Ishikawa (cell line): ENCODE measurements around the gene CNTNAP2.

Source experiments
- CEBPB ChIP-seq: IDR thresholded peaks from 2 replicates; pipeline ENCODE4 v1.6.1; 2012
- CREB1 ChIP-seq: IDR thresholded peaks from 2 replicates; pipeline ENCODE4 v1.6.1; 2012; ENCODE audit warnings: low read depth
- EGR1 ChIP-seq: IDR thresholded peaks from 2 replicates; pipeline ENCODE4 v1.6.1; 2012
- EP300 ChIP-seq: IDR thresholded peaks from 2 replicates; pipeline ENCODE4 v1.6.1; 2012; ENCODE audit warnings: borderline replicate concordance
- FOXM1 ChIP-seq: IDR thresholded peaks from 2 replicates; pipeline ENCODE4 v1.6.1; 2012; ENCODE audit warnings: low read depth, borderline replicate concordance
- NFIC ChIP-seq: IDR thresholded peaks from 2 replicates; pipeline ENCODE4 v1.6.1; 2012
- RAD21 ChIP-seq: IDR thresholded peaks from 2 replicates; pipeline ENCODE4 v1.6.1; 2012; ENCODE audit warnings: low read depth
- TAF1 ChIP-seq: IDR thresholded peaks from 2 replicates; pipeline ENCODE4 v1.6.1; 2012; ENCODE audit warnings: low read depth, mild to moderate bottlenecking
- TCF12 ChIP-seq: IDR thresholded peaks from 2 replicates; pipeline ENCODE4 v1.6.1; 2012; ENCODE audit warnings: low read depth
- TEAD4 ChIP-seq: IDR thresholded peaks from 2 replicates; pipeline ENCODE4 v1.6.1; 2012
- YY1 ChIP-seq: IDR thresholded peaks from 2 replicates; pipeline ENCODE4 v1.6.1; 2012; ENCODE audit warnings: low read depth
- ZBTB7A ChIP-seq: IDR thresholded peaks from 2 replicates; pipeline ENCODE4 v1.6.1; 2012; ENCODE audit warnings: low read depth
- TF ChIP-seq, protein P1 (sequence below): IDR thresholded peaks from 2 replicates; pipeline ENCODE4 v1.6.1; 2012
- TF ChIP-seq, protein P2 (sequence below): IDR thresholded peaks from 2 replicates; pipeline ENCODE4 v1.6.1; 2012; ENCODE audit warnings: low read depth, mild to moderate bottlenecking
- TF ChIP-seq, protein P3 (sequence below): IDR thresholded peaks from 2 replicates; pipeline ENCODE4 v1.6.1; 2012

The CNTNAP2 gene

DNA sequence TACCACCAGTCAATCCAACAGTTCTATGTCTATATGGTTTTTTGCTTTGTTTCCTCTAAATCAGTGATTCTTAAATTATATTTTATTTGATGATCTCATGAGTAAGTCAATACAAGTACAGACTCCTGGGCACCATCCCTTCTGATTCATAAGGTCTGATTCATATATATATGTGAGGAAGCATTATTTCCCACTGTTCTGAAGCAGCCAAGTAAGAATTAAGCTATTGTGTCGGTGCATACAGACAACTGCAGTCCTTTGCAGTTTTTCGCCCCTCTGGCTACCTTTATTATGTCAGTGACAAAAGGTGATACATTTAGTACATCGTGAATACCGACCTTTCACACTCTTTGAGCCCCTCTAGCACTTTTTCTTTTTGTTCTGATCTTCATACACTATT, 1394.3 kb downstream of the CNTNAP2 start:
- no peak for TF ChIP-seq NFIC
- TF ChIP-seq ZBTB7A, result no peak
- no peak for TF ChIP-seq RAD21
- no peak for TF ChIP-seq TCF12
- TF ChIP-seq YY1, result no peak
- no peak for TF ChIP-seq EP300
- TF ChIP-seq CEBPB, result no peak
- TF ChIP-seq TEAD4, result no peak
- TF ChIP-seq CREB1, result no peak
- no peak for TF ChIP-seq FOXM1
- no peak for TF ChIP-seq TAF1
- TF ChIP-seq, protein P1, sequence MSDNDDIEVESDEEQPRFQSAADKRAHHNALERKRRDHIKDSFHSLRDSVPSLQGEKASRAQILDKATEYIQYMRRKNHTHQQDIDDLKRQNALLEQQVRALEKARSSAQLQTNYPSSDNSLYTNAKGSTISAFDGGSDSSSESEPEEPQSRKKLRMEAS, result no peak
- no peak for TF ChIP-seq EGR1
- TF ChIP-seq, protein P2, sequence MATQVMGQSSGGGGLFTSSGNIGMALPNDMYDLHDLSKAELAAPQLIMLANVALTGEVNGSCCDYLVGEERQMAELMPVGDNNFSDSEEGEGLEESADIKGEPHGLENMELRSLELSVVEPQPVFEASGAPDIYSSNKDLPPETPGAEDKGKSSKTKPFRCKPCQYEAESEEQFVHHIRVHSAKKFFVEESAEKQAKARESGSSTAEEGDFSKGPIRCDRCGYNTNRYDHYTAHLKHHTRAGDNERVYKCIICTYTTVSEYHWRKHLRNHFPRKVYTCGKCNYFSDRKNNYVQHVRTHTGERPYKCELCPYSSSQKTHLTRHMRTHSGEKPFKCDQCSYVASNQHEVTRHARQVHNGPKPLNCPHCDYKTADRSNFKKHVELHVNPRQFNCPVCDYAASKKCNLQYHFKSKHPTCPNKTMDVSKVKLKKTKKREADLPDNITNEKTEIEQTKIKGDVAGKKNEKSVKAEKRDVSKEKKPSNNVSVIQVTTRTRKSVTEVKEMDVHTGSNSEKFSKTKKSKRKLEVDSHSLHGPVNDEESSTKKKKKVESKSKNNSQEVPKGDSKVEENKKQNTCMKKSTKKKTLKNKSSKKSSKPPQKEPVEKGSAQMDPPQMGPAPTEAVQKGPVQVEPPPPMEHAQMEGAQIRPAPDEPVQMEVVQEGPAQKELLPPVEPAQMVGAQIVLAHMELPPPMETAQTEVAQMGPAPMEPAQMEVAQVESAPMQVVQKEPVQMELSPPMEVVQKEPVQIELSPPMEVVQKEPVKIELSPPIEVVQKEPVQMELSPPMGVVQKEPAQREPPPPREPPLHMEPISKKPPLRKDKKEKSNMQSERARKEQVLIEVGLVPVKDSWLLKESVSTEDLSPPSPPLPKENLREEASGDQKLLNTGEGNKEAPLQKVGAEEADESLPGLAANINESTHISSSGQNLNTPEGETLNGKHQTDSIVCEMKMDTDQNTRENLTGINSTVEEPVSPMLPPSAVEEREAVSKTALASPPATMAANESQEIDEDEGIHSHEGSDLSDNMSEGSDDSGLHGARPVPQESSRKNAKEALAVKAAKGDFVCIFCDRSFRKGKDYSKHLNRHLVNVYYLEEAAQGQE, result no peak
- TF ChIP-seq, protein P3, sequence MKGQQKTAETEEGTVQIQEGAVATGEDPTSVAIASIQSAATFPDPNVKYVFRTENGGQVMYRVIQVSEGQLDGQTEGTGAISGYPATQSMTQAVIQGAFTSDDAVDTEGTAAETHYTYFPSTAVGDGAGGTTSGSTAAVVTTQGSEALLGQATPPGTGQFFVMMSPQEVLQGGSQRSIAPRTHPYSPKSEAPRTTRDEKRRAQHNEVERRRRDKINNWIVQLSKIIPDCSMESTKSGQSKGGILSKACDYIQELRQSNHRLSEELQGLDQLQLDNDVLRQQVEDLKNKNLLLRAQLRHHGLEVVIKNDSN, result no peak

DNA sequence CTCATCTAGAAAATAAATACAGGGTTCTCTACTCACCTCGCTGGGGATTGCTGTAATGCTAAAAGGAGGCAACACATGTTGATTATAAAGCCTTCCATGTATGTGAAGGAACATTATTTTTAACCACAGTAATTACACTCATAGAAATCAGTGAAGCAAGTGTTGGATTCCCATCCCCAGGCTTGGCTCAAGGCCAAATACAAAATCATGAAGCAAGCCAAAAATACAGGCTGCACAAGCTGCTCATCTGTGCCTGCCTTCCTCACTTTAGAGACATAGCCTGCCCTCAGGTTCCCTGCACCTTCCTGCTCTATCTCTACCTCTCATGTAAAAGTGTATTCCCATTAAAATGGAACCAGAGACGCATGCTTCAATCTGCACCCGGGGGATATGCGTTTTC, 1396.8 kb downstream of the CNTNAP2 start:
- no peak for TF ChIP-seq NFIC
- no peak for TF ChIP-seq YY1
- TF ChIP-seq, protein P1, result no peak
- no peak for TF ChIP-seq TAF1
- no peak for TF ChIP-seq FOXM1
- TF ChIP-seq TEAD4, result no peak
- no peak for TF ChIP-seq ZBTB7A
- no peak for TF ChIP-seq EGR1
- TF ChIP-seq RAD21, result no peak
- TF ChIP-seq TCF12, result no peak
- TF ChIP-seq, protein P3, result no peak
- no peak for TF ChIP-seq CREB1

DNA sequence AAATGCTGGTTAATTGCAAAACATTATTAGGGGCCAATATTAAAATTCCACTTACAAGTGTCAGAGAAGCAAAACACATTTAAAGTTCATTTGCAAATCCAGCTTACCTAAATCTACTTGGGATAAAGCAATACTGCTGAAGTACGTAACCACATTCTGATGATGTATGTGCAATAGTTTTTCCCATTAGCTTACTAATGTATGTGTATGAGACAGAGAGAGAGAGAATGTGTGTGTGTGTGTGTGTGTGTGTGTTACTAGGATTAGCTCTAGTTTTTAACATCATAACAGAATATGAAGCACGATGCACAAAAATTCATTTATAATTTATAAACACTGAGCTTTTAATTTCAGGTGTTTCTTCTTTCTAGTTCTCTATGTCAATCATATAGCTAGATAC, 1399.8 kb downstream of the CNTNAP2 start:
- TF ChIP-seq FOXM1, result no peak
- no peak for TF ChIP-seq CREB1
- TF ChIP-seq, protein P3, result no peak

DNA sequence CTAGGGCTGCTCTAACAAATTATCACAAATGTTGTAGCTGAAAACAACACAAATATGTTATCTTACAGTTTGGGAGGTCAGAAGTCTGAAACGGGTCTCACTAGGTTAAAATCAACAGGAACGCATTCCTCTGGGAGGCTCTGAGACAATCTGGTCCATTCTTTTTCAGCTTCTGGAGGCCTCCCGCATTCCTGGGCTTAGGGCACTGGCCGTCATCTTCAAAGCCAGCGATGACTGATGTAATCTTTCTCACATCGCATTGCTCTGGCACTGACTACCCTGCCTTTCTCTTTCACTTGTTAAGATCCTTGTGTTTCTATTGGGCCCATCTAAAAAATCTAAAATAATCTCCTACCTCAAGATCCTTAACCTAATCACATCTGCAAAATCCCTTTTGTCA, 1402.5 kb downstream of the CNTNAP2 start:
- TF ChIP-seq, protein P3, result no peak
- TF ChIP-seq YY1 (no peak), EP300 (no peak), ZBTB7A (no peak), TCF12 (no peak), CREB1 (no peak), RAD21 (no peak), CEBPB (no peak), FOXM1 (no peak)
- TF ChIP-seq, protein P2, result no peak

DNA sequence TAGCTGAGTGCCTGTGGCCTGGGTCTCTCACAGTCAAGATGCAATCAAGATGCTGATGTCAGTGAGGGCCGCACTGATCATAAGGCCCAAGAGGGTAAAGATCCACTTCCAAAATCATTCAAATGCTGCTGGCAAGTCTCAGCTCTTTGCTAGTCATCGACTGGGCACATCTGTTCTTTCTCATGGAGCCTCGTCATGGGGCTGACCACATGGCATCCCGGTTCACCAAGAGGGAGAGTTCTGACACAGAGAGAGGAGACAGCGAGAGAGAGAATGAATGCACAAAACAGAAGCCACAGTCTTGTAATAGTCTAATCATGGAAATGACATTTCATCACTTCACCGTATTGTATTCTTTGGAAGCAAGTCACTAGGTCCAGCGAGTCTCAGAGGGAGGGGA, 1406.5 kb downstream of the CNTNAP2 start:
- TF ChIP-seq TCF12 (no peak), FOXM1 (no peak), TAF1 (no peak), NFIC (no peak), TEAD4 (no peak), ZBTB7A (no peak), YY1 (no peak), EP300 (no peak), CREB1 (no peak), CEBPB (no peak), RAD21 (no peak), EGR1 (no peak)
- TF ChIP-seq, protein P1, result no peak
- TF ChIP-seq, protein P3, result no peak
- TF ChIP-seq, protein P2, result no peak
